Activated CD8-positive, alpha-beta memory T cell treated with anti-CD3 and anti-CD28 coated beads for 36 hours (primary cell): Measurements from ENCODE around the gene MCF2L2. TPM values are rescaled to one million over a fixed set of nuclear protein-coding genes. Genes with fewer than 3 reads are reported as not detected.
"Not testable (repeated sequence)": the region's sequence is repeated elsewhere in the genome, so short reads cannot be mapped to it uniquely, and the experiment has no call there.

Experiments used
- CTCF ChIA-PET: fragments of 350-600 bp; sonication (Branson Sonifier 250); formaldehyde crosslinking; loops from one replicate; lab custom pipeline; 2021; ENCODE audit warnings: antibody characterized with exemption; lab: Charles Lee
- POLR2A ChIA-PET: fragments of 350-600 bp; sonication (Branson Sonifier 250); formaldehyde crosslinking; loops from one replicate; lab custom pipeline; 2021; ENCODE audit warnings: antibody characterized with exemption; lab: Charles Lee
- total RNA-seq, 2 experiments: library from RNA; stranded (reverse); gene quantifications; one replicate each; pipeline ENCODE4 v1.2.3, GENCODE V29; 2021

MCF2L2 gene
- total RNA-seq, 2 experiments from 2014 or later = 3.0 to 3.7 TPM

- CTCF ChIA-PET = interaction anchor here (0.9 to 6.7 kb wide), 6 partner anchors 12 to 264 kb away, joined by 3 to 85 read pairs (median 3); no protein-coding TSS in a partner anchor
- POLR2A ChIA-PET = interaction anchor here (0.6 kb wide), 1 partner anchor 840 kb away, joined by 5 read pairs; no protein-coding TSS in a partner anchor
Measured at GRCh38 chr3:183385698-183386613, 42.5 kb downstream of the MCF2L2 start.

- ChIA-PET POLR2A (no interaction called here), CTCF (interaction anchor here (0.6 to 6.7 kb wide), 16 partner anchors 9 to 349 kb away, joined by 3 to 85 read pairs (median 4); no protein-coding TSS in a partner anchor)
Measured at GRCh38 chr3:183381673-183382072, 46.7 kb downstream of the MCF2L2 start.

GRCh38 chr3:183381179-183381578 is 47.2 kb downstream of the MCF2L2 start:
- CTCF ChIA-PET = interaction anchor here (0.6 to 6.7 kb wide), 5 partner anchors 98 to 259 kb away, joined by 3 to 85 read pairs (median 4); no protein-coding TSS in a partner anchor
- POLR2A ChIA-PET = no interaction called here

- ChIA-PET POLR2A (no interaction called here), CTCF (interaction anchor here (0.5 to 2.2 kb wide), 4 partner anchors 87 to 594 kb away, joined by 3 to 11 read pairs (median 3); no protein-coding TSS in a partner anchor)
Measured at GRCh38 chr3:183378951-183379350, 49.5 kb downstream of the MCF2L2 start.

- POLR2A ChIA-PET = no interaction called here
- CTCF ChIA-PET = interaction anchor here (0.7 to 2.2 kb wide), 3 partner anchors 193 to 595 kb away, joined by 3 to 11 read pairs (median 3); no protein-coding TSS in a partner anchor
Measured at GRCh38 chr3:183378545-183378944, 49.9 kb downstream of the MCF2L2 start.

GRCh38 chr3:183378008-183378407 is 50.4 kb downstream of the MCF2L2 start:
- ChIA-PET POLR2A (no interaction called here), CTCF (interaction anchor here (0.7 to 2.2 kb wide), 2 partner anchors 192 to 255 kb away, joined by 3 to 11 read pairs; no protein-coding TSS in a partner anchor)

- ChIA-PET POLR2A (no interaction called here), CTCF (no interaction called here)
Measured at GRCh38 chr3:183377307-183377959, 51.0 kb downstream of the MCF2L2 start.

GRCh38 chr3:183375787-183376186 is 52.6 kb downstream of the MCF2L2 start:
- POLR2A ChIA-PET = no interaction called here
- CTCF ChIA-PET = interaction anchor here (1.3 kb wide), 1 partner anchor 9 kb away, joined by 3 read pairs; no protein-coding TSS in a partner anchor

- CTCF ChIA-PET = interaction anchor here (1.3 kb wide), 1 partner anchor 9 kb away, joined by 3 read pairs; no protein-coding TSS in a partner anchor
- POLR2A ChIA-PET = no interaction called here
Measured at GRCh38 chr3:183375337-183375736, 53.1 kb downstream of the MCF2L2 start.

- CTCF ChIA-PET = interaction anchor here (0.9 kb wide), 1 partner anchor 9 kb away, joined by 6 read pairs; no protein-coding TSS in a partner anchor
- POLR2A ChIA-PET = no interaction called here
Measured at GRCh38 chr3:183372911-183373310, 55.5 kb downstream of the MCF2L2 start.

GRCh38 chr3:183371600-183371968 is 56.8 kb downstream of the MCF2L2 start:
- POLR2A ChIA-PET = not testable (repeated sequence)
- CTCF ChIA-PET = interaction anchor here (0.7 to 0.8 kb wide), 2 partner anchors 249 to 1438 kb away, joined by 3 read pairs; no protein-coding TSS in a partner anchor

- CTCF ChIA-PET = interaction anchor here (1.7 kb wide), 1 partner anchor 12 kb away, joined by 6 read pairs; no protein-coding TSS in a partner anchor
- POLR2A ChIA-PET = no interaction called here
Measured at GRCh38 chr3:183370391-183370790, 58.0 kb downstream of the MCF2L2 start.

- POLR2A ChIA-PET = no interaction called here
Measured at GRCh38 chr3:183369627-183370026, 58.8 kb downstream of the MCF2L2 start.

GRCh38 chr3:183369117-183369516 is 59.3 kb downstream of the MCF2L2 start:
- CTCF ChIA-PET = no interaction called here

More at GRCh38 chr3:183369627-183370026, 58.8 kb downstream of the MCF2L2 start:
- CTCF ChIA-PET = interaction anchor here (1.7 kb wide), 1 partner anchor 13 kb away, joined by 6 read pairs; no protein-coding TSS in a partner anchor

GRCh38 chr3:183360971-183361624 is 67.3 kb downstream of the MCF2L2 start:
- ChIA-PET POLR2A (no interaction called here), CTCF (interaction anchor here (1.0 kb wide), 1 partner anchor 175 kb away, joined by 3 read pairs; no protein-coding TSS in a partner anchor)

More at GRCh38 chr3:183369117-183369516, 59.3 kb downstream of the MCF2L2 start:
- POLR2A ChIA-PET = no interaction called here

GRCh38 chr3:183359036-183359435 is 69.4 kb downstream of the MCF2L2 start:
- ChIA-PET POLR2A (no interaction called here), CTCF (no interaction called here)

GRCh38 chr3:183357564-183358079 is 70.8 kb downstream of the MCF2L2 start:
- CTCF ChIA-PET = no interaction called here
- POLR2A ChIA-PET = no interaction called here

- CTCF ChIA-PET = no interaction called here
- POLR2A ChIA-PET = no interaction called here
Measured at GRCh38 chr3:183356920-183357319, 71.5 kb downstream of the MCF2L2 start.
